ENCODE results near the gene GALNT13.

GALNT13 gene

GRCh38 chr2:154495455-154495868, 623.7 kb downstream of the GALNT13 start:
- H3K4me3 ChIP-seq (ENCODE audit: low read depth, low read length): no peak overlapping the region
- DNase-seq (ENCODE audit: low read depth): no peak

- DNase-seq (ENCODE audit: low read depth): no peak
- no peak overlapping the region for H3K4me3 ChIP-seq (ENCODE audit: low read depth, low read length)
Measured at GRCh38 chr2:154497019-154497418, 625.3 kb downstream of the GALNT13 start.
